Stimulated activated CD8-positive, alpha-beta memory T cell treated with anti-CD3 and anti-CD28 coated beads, Interleukin-7, amount 100 ng/mL, for 48 hours (primary cell): ENCODE data around the gene ZNF614.
A peak's percentile ranks its signal among the peaks of the same experiment; 100 is the strongest.
"Not testable (repeated sequence)": the region's sequence is repeated elsewhere in the genome, so short reads cannot be mapped to it uniquely, and the experiment has no call there.

ENCODE experiments used
- DNase-seq, 2 donors: peaks; one replicate each; pipeline ENCODE4 v3.0.0-alpha.2; 2020; ENCODE audit warnings: low read depth in 1 of 2; ENCODE audit errors: extremely low read depth in 1 of 2

Gene ZNF614

GRCh38 chr19:52028027-52028779 lies at the start of gene ZNF614:
ZNF614 (minus strand) TSS chr19:52028379; CDS start chr19:52025745, 2,634 bp downstream.
- DNase-seq: peak; percentile 65 to 73

- DNase-seq: no peak
Observed at GRCh38 chr19:52070496-52070895, 42.3 kb upstream of the ZNF614 start.

DNA sequence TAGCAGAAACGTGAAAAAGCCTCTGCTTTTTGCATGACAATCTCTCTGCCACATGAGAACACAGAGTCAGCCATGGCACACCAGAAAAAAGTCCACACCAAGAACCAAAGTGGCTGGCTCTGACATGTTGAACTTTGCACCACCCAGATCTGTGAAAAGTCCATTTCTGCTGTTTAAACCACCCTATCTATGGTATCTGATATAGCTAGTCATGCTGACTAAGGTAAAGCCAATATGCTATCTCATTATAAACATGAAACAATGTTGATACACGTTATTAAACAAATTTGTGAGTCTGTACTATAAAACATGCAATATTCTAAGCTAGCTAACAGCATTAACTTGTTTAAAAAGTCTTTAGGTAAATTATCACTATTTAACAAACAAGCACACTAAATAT lies 41.5 kb upstream of the ZNF614 start:
- no peak for DNase-seq

GRCh38 chr19:52066258-52066863 lies 38.2 kb upstream of the ZNF614 start:
- no peak for DNase-seq

DNA sequence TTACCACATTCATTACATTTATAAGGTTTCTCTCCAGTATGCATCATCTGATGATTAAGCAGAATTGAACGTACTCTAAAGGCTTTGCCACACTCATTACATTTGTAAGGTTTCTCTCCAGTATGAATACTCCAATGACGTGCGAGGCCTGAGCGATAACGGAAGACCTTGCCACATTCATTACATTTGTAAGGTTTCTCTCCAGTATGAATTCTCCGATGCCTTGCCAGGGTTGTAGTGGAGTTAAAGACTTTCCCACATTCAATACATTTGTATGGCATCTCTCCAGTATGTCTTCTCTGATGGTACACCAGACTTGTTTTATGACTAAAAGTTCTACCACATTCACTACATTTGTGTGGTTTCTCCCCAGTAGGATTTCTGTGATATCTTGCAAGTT lies 37.2 kb upstream of the ZNF614 start:
- DNase-seq: no peak

- not testable (repeated sequence) for DNase-seq
Observed at GRCh38 chr19:52056480-52056879, 28.3 kb upstream of the ZNF614 start.

DNA sequence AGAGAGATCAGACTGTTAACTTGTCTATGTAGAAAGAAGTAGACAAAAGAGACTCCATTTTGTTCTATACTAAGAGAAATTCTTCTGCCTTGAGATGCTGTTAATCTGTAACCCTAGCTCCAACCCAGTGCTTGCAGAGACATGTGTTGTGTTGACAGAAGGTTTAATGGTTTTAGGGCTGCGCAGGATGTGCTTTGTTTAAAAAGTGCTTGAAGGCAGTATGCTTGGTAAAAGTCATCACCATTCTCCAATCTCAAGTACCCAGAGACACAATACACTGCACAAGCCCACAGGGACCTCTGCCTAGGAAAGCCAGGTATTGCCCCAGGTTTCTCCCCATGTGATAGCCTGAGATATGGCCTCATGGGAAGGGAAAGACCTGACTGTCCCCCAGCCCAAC lies 23.6 kb upstream of the ZNF614 start:
- DNase-seq: not testable (repeated sequence)

GRCh38 chr19:52048555-52049501 lies 20.6 kb upstream of the ZNF614 start, which contains the start of gene ZNF432:
ZNF432 (minus strand) TSS chr19:52048838; CDS start chr19:52046868, 1,970 bp downstream.
- DNase-seq: peak; percentile 58 to 73

DNA sequence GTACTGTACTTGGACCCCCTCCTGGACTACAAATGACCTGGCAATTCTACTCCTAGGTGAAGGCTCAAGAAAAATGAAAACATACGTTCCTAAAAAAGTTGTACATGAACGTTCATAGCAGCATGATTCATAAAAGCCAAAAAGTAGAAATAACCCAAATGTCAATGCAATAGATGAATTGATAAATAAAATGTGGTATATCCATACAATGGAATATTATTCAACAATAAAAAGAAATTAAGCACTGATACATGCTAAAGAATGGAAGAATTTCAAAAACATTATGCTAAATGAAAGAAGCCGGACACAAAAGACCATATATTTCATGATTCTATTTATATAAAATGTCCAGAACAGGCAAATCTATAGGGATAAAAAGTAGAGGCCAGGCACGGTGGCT lies 11.0 kb upstream of the ZNF614 start:
- DNase-seq: no peak

- DNase-seq: no peak
Observed at GRCh38 chr19:52034051-52034728, 6.0 kb upstream of the ZNF614 start.

GRCh38 chr19:52028780-52029123 lies 573 bp upstream of the ZNF614 start:
- DNase-seq: no peak

DNA sequence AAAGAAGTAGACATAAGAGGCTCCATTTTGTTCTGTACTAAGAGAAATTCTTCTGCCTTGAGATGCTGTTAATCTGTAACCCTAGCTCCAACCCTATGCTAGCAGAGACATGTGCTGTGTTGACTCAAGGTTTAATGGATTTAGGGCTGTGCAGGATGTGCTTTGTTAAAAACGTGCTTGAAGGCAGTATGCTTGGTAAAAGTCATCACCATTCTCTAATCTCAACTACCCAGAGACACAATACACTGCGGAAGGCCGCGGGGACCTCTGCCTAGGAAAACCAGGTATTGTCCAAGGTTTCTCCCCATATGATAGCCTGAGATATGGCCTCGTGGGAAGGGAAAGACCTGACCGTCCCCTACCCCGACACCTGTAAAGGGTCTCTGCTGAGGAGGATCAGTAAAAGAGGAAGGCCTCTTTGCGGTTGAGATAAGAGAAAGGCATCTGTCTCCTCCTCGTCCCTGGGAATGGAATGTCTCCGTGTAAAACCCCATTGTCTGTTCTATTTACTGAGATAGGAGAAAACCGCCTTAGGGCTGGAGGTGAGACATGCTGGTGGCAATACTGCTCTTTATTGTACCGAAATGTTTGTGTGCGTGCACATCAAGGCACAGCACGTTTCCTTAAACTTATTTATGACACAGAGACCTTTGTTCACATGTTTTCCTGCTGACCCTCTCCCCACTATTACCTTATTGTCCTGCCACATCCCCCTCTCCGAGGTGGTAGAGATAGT lies 1.8 kb downstream of the ZNF614 start:
- DNase-seq: not testable (repeated sequence)

- DNase-seq: not testable (repeated sequence)
Observed at GRCh38 chr19:52024478-52024877, 3.7 kb downstream of the ZNF614 start.

- no peak for DNase-seq
Observed at GRCh38 chr19:52022193-52022592, 6.0 kb downstream of the ZNF614 start.

DNA sequence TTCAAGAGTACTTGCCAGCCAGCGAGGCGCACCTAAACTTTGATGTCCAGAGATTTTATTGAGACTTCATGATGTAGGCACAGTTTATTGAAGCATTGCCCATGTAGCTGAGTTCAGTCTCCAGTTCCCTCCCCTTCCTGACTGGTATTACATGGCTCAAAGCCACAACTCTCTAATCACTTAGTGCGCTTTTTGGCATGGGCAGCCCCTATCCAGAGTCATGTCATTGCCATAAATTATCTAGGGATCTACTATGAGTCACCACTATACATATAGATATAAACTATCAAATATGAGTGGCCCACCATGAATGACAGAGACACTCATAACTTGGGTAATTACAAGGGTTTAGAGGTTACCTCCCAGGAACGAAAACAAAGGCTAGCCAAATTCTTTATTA lies 7.7 kb downstream of the ZNF614 start:
- no peak for DNase-seq

DNA sequence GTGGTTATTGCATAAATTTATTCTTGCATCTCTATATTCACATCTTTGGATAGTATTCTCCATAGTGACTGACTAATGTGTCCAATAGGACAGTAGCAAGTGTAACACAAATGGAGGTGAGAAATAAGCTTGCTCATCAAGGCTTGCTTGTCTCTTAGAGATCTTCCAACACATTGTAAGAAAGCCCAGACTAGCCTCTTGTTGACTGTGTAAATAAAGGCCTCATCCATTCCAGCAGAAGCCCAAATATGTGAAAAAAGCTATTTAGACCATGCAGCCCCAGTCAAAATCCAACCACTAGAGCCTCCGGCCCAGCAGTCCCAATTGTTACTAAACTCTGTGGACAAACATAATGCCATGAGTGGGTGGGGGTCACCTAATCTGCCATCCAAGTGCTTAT lies 17.5 kb downstream of the ZNF614 start:
- DNase-seq: no peak

DNA sequence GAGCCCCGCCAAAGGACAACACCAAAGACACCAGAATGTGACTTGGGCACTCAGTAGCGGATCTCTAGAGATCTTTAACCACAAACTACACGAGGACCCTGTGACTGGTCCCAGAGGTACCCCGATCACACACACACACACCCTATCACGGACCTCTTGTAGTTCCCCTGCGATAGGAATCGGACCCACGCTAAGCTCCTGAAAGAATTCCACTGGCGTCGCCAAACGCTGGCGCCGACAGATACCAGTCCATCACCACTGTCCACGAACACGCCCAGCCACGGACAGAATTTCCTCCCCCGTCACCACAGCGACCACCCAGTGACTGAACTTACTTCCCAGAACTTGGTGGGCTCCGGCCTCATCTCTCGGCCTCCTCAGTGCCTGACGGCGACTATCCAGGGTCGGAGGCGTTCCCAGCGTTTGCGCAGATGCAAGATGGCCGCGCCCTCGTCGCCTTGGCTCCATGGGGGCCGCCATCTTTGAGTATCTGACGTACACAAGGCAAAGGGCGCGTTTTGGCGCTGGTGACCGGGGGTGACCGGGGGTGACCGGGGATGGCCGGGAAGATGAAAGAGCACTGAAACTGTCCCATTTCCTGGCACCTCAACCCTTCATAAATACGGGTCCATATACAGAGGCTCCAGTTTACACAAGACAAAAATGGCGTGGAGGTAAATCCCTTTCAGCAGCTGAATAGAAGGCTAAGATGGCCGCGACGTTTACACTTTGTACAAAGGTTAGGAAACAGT lies 20.2 kb downstream of the ZNF614 start, which contains the start of gene ZNF615:
Gene ZNF615, minus strand, starts transcription at position 406 of the 752 bp plus-strand sequence. CDS start 4,500 bp downstream, outside the sequence.
- DNase-seq: peak; percentile 70 to 76

GRCh38 chr19:52007451-52007805 lies 20.8 kb downstream of the ZNF614 start:
- no peak for DNase-seq

GRCh38 chr19:51994048-51994644 lies 34.0 kb downstream of the ZNF614 start:
- DNase-seq: no peak
